GM23338 (cell line): ENCODE measurements around the gene CIAO3. TPM values are rescaled to one million over a fixed set of nuclear protein-coding genes. Genes with fewer than 3 reads are reported as not detected.

ENCODE experiments used
- ATAC-seq: fragments of 200-7000 bp; cut with Tn5 transposase; 3 replicates; pipeline ENCODE4 v1.9.1; 2020
- DNase-seq: peaks from one replicate; pipeline ENCODE4 v3.0.0-alpha.2; 2015; ENCODE audit warnings: low spot score
- H2AFZ ChIP-seq: fragments of 200-600 bp; sonication (generic); 2 replicates; pipeline ENCODE4 v1.8.0; 2016; ENCODE audit warnings: antibody characterized with exemption, mild to moderate bottlenecking, moderate library complexity
- H3F3A ChIP-seq: fragments of 200-600 bp; sonication (generic); replicated peaks from 2 replicates; pipeline ENCODE4 v1.8.0; 2017; ENCODE audit warnings: antibody characterized with exemption, mixed run types, low read depth
- H3K27ac ChIP-seq: fragments of 200-600 bp; sonication (generic); 2 replicates; pipeline ENCODE4 v1.6.1; 2016; ENCODE audit warnings: low read depth
- H3K27me3 ChIP-seq: fragments of 200-600 bp; sonication (generic); 2 replicates; pipeline ENCODE4 v1.8.0; 2016; ENCODE audit warnings: mild to moderate bottlenecking, mixed run types, moderate library complexity; ENCODE audit not compliant: insufficient read depth
- H3K36me3 ChIP-seq: fragments of 200-600 bp; sonication (generic); 2 replicates; pipeline ENCODE4 v1.8.0; 2016; ENCODE audit warnings: mild to moderate bottlenecking; ENCODE audit not compliant: insufficient read depth
- H3K4me1 ChIP-seq: fragments of 200-600 bp; sonication (generic); 2 replicates; pipeline ENCODE4 v1.8.0; 2016; ENCODE audit warnings: mild to moderate bottlenecking, moderate library complexity; ENCODE audit not compliant: insufficient read depth
- H3K4me2 ChIP-seq: fragments of 200-600 bp; sonication (generic); 2 replicates; pipeline ENCODE4 v1.7.1; 2017; ENCODE audit warnings: mixed run types
- H3K4me3 ChIP-seq: fragments of 200-600 bp; sonication (generic); 2 replicates; pipeline ENCODE4 v1.6.1; 2016; ENCODE audit warnings: mixed run types
- H3K79me2 ChIP-seq: fragments of 200-600 bp; sonication (generic); replicated peaks from 2 replicates; pipeline ENCODE4 v1.8.0; 2017; ENCODE audit warnings: mild to moderate bottlenecking; ENCODE audit not compliant: insufficient read depth
- H3K9me2 ChIP-seq: fragments of 200-600 bp; sonication (generic); 2 replicates; pipeline ENCODE4 v1.8.0; 2017; ENCODE audit not compliant: insufficient read depth
- H4K20me1 ChIP-seq: fragments of 200-600 bp; sonication (generic); replicated peaks from 2 replicates; pipeline ENCODE4 v1.8.0; 2017; ENCODE audit warnings: mild to moderate bottlenecking; ENCODE audit not compliant: insufficient read depth
- H3K27ac Mint-ChIP-seq: 2 replicates; pipeline ENCODE4 v1.8.0; 2020; ENCODE audit warnings: inconsistent platforms, mild to moderate bottlenecking, moderate library complexity, mixed read lengths
- H3K27me3 Mint-ChIP-seq: 3 replicates; pipeline ENCODE4 v1.8.0; 2022; ENCODE audit warnings: low read depth, mild to moderate bottlenecking, moderate library complexity, mixed read lengths, inconsistent platforms; ENCODE audit not compliant: insufficient read depth, poor library complexity
- H3K36me3 Mint-ChIP-seq: 3 replicates; pipeline ENCODE4 v1.8.0; 2021; ENCODE audit warnings: low read depth, mild to moderate bottlenecking, inconsistent platforms, moderate library complexity, mixed read lengths
- H3K4me1 Mint-ChIP-seq: 3 replicates; pipeline ENCODE4 v1.8.0; 2020; ENCODE audit warnings: mild to moderate bottlenecking, inconsistent platforms, mixed read lengths
- H3K4me3 Mint-ChIP-seq: 3 replicates; pipeline ENCODE4 v1.8.0; 2021; ENCODE audit warnings: moderate library complexity, mild to moderate bottlenecking, inconsistent platforms, mixed read lengths
- H3K9me3 Mint-ChIP-seq: 3 replicates; pipeline ENCODE4 v1.8.0; 2020; ENCODE audit warnings: moderate library complexity, mild to moderate bottlenecking, inconsistent platforms, mixed read lengths
- CREB1 ChIP-seq: fragments of 250-450 bp; sonication (Bioruptor Pico); IDR thresholded peaks from 2 replicates; pipeline ENCODE4 v1.5.0; 2020; ENCODE audit warnings: low read depth, mild to moderate bottlenecking, moderate library complexity
- EZH2phosphoT487 ChIP-seq: fragments of 200-600 bp; sonication (generic); IDR thresholded peaks from one replicate; pipeline ENCODE4 v1.8.1; 2018; ENCODE audit warnings: antibody characterized with exemption; ENCODE audit not compliant: unreplicated experiment
- JUNB ChIP-seq: IDR thresholded peaks from one replicate; pipeline ENCODE4 v1.6.1; 2016; ENCODE audit warnings: antibody characterized with exemption; ENCODE audit not compliant: unreplicated experiment
- NANOG ChIP-seq: IDR thresholded peaks from 2 replicates; pipeline ENCODE4 v1.6.1; 2016; ENCODE audit warnings: antibody characterized with exemption, borderline replicate concordance
- STAT1 ChIP-seq: IDR thresholded peaks from one replicate; pipeline ENCODE4 v1.6.1; 2016; ENCODE audit warnings: antibody characterized with exemption; ENCODE audit not compliant: unreplicated experiment
- ZNF114 ChIP-seq: fragments of 250-450 bp; sonication (Bioruptor Pico); IDR thresholded peaks from 2 replicates; pipeline ENCODE4 v1.5.0; 2020; ENCODE audit warnings: mild to moderate bottlenecking, moderate library complexity
- polyA plus RNA-seq: library from polyadenylated mRNA; unstranded; fragments of >200 nt; fragmentation: Nextera tagmentation; extraction: Ambion mirVana; gene quantifications from 2 replicates; pipeline ENCODE4 v1.2.1, GENCODE V29; 2016
- total RNA-seq: library from RNA; depleted of rRNA; stranded (reverse); fragments of >200 nt; shearing (Covaris generic); gene quantifications from 2 replicates; pipeline ENCODE4 v1.2.3, GENCODE V29; 2014
- TF ChIP-seq, protein P1 (sequence below): IDR thresholded peaks from one replicate; pipeline ENCODE4 v1.6.1; 2018; ENCODE audit warnings: antibody characterized with exemption; ENCODE audit not compliant: unreplicated experiment
- TF ChIP-seq, protein P2 (sequence below): IDR thresholded peaks from 2 replicates; pipeline ENCODE4 v1.6.1; 2016; ENCODE audit warnings: antibody characterized with exemption
- TF ChIP-seq, protein P3 (sequence below): fragments of 250-450 bp; sonication (Bioruptor Pico); IDR thresholded peaks from 2 replicates; pipeline ENCODE4 v1.5.0; 2020; ENCODE audit warnings: mild to moderate bottlenecking, moderate library complexity
- TF ChIP-seq, protein P4 (sequence below), 2 experiments: fragments of 200-600 bp in 1 of 2; sonication (generic) in 1 of 2; conservative IDR thresholded peaks; 2 replicates each; pipeline versions ENCODE4 v1.5.1 to v1.6.1; 2016 to 2017; ENCODE audit warnings: antibody characterized with exemption in 2 of 2, low read depth in 2 of 2, mild to moderate bottlenecking in 2 of 2, moderate library complexity in 1 of 2

Gene CIAO3
- total and polyA plus RNA-seq, 2 experiments from 2014 or later, result 13.0 to 42.3 TPM

DNA sequence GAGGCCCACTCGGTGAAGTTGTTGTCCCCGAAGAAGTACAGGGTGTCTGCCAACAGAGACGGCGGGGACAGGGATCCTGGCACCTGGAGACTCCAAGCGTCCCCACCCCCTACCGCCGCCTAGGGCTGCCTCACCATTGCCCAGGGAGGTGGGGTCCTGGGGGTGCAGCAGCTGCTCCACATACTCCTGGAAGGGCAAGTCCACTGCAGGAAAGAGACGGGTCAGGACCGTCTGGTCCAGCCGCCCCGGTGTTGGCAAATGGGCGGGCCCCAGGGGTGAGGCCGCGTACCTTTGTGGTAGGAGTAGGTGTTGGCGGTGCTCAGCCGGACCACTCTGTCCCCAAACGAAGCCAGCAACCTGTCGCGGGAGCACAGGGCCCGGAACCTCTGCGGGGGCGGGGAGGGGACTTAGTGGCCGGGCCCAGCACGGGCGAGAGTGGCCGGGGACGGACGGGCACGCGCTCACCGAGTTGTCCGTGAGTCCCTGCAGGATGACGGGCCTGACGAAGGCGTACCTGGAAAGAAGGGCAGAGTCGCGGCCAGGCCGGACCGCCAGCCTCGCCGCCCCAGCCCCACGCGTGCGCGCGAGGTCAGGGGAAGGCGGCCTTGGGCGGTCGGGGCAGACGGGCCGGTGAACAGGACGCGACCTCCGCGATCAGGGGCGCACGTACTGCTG lies 57.3 kb downstream of the CIAO3 start (continued):
- TF ChIP-seq, protein P1, sequence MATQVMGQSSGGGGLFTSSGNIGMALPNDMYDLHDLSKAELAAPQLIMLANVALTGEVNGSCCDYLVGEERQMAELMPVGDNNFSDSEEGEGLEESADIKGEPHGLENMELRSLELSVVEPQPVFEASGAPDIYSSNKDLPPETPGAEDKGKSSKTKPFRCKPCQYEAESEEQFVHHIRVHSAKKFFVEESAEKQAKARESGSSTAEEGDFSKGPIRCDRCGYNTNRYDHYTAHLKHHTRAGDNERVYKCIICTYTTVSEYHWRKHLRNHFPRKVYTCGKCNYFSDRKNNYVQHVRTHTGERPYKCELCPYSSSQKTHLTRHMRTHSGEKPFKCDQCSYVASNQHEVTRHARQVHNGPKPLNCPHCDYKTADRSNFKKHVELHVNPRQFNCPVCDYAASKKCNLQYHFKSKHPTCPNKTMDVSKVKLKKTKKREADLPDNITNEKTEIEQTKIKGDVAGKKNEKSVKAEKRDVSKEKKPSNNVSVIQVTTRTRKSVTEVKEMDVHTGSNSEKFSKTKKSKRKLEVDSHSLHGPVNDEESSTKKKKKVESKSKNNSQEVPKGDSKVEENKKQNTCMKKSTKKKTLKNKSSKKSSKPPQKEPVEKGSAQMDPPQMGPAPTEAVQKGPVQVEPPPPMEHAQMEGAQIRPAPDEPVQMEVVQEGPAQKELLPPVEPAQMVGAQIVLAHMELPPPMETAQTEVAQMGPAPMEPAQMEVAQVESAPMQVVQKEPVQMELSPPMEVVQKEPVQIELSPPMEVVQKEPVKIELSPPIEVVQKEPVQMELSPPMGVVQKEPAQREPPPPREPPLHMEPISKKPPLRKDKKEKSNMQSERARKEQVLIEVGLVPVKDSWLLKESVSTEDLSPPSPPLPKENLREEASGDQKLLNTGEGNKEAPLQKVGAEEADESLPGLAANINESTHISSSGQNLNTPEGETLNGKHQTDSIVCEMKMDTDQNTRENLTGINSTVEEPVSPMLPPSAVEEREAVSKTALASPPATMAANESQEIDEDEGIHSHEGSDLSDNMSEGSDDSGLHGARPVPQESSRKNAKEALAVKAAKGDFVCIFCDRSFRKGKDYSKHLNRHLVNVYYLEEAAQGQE, result no peak

DNA sequence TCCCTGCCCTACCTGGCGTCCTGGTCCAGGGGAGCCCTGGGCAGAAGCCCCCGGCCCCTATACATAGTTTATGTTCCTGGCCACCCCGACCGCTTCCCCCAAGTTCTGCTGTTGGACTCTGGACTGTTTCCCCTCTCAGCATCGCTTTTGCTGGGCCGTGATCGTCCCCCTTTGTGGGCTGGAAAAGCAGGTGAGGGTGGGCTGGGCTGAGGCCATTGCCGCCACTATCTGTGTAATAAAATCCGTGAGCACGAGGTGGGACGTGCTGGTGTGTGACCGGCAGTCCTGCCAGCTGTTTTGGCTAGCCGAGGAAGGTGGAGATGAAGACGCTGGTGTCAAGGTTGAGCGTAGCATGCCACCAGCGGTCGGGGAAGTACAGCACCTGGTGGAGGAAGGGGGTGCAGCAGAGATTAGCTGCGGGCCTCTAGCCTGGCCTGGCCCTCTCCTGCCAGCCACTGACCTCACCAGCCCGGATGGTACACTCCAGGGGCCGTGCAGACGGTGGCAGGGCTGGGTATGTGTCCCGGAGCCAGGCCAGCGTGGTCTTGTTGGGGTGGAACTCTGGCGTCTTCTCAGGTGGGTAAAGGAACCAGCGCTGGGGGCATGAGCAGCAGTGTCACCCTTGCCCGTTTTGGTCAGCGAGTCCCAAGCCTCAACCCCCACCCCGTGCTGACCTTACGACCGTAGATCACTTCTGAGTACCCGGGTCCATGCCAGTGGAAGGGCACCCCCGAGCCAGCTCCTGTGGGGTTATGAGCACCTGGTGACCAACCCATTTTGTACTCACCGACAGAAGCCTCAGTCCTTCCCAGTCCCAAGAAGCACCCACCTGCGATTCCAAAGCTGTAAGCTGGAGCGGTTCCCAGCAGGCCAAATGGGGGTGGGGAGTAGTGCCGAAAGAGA lies 58.1 kb downstream of the CIAO3 start:
- H2AFZ ChIP-seq, result no peak overlapping the region
- peak overlapping the region; percentile 84 for H3K4me2 ChIP-seq
- ATAC-seq, result no peak
- H3K4me1 Mint-ChIP-seq, result peaks cover 20% of the 10 kb centered on the region
- H3K27me3 Mint-ChIP-seq, result peaks cover 23% of the 10 kb centered on the region
- H3K27ac ChIP-seq, result no peak overlapping the region
- no peaks in the 10 kb centered on the region; the same call in 1 of the 2 replicates for H3K36me3 ChIP-seq
- no peaks in the 10 kb centered on the region; the same call in 1 of the 3 replicates for H3K9me3 Mint-ChIP-seq
- H3K27ac Mint-ChIP-seq, result no peak overlapping the region
- peaks cover 24% of the 10 kb centered on the region for H3F3A ChIP-seq
- H3K27me3 ChIP-seq, result no peaks in the 10 kb centered on the region
- H3K4me3 ChIP-seq, result peak overlapping the region; percentile 72
- H3K4me3 Mint-ChIP-seq, result peak overlapping the region; percentile 84
- H3K79me2 ChIP-seq, result peaks cover 9% of the 10 kb centered on the region; the same call in 1 of the 2 replicates
- H3K4me1 ChIP-seq, result peaks cover 5% of the 10 kb centered on the region; the same call in 1 of the 2 replicates
- H3K36me3 Mint-ChIP-seq, result peaks cover 34% of the 10 kb centered on the region
- no peaks in the 10 kb centered on the region for H3K9me2 ChIP-seq
- H4K20me1 ChIP-seq, result peaks cover 14% of the 10 kb centered on the region; the same call in 1 of the 2 replicates
- no peak for DNase-seq
- TF ChIP-seq STAT1, result no peak
- no peak for TF ChIP-seq ZNF114
- TF ChIP-seq, protein P2, sequence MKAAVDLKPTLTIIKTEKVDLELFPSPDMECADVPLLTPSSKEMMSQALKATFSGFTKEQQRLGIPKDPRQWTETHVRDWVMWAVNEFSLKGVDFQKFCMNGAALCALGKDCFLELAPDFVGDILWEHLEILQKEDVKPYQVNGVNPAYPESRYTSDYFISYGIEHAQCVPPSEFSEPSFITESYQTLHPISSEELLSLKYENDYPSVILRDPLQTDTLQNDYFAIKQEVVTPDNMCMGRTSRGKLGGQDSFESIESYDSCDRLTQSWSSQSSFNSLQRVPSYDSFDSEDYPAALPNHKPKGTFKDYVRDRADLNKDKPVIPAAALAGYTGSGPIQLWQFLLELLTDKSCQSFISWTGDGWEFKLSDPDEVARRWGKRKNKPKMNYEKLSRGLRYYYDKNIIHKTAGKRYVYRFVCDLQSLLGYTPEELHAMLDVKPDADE, result no peak
- TF ChIP-seq CREB1 (CRISPR knock-in tag), result no peak
- TF ChIP-seq, protein P3, sequence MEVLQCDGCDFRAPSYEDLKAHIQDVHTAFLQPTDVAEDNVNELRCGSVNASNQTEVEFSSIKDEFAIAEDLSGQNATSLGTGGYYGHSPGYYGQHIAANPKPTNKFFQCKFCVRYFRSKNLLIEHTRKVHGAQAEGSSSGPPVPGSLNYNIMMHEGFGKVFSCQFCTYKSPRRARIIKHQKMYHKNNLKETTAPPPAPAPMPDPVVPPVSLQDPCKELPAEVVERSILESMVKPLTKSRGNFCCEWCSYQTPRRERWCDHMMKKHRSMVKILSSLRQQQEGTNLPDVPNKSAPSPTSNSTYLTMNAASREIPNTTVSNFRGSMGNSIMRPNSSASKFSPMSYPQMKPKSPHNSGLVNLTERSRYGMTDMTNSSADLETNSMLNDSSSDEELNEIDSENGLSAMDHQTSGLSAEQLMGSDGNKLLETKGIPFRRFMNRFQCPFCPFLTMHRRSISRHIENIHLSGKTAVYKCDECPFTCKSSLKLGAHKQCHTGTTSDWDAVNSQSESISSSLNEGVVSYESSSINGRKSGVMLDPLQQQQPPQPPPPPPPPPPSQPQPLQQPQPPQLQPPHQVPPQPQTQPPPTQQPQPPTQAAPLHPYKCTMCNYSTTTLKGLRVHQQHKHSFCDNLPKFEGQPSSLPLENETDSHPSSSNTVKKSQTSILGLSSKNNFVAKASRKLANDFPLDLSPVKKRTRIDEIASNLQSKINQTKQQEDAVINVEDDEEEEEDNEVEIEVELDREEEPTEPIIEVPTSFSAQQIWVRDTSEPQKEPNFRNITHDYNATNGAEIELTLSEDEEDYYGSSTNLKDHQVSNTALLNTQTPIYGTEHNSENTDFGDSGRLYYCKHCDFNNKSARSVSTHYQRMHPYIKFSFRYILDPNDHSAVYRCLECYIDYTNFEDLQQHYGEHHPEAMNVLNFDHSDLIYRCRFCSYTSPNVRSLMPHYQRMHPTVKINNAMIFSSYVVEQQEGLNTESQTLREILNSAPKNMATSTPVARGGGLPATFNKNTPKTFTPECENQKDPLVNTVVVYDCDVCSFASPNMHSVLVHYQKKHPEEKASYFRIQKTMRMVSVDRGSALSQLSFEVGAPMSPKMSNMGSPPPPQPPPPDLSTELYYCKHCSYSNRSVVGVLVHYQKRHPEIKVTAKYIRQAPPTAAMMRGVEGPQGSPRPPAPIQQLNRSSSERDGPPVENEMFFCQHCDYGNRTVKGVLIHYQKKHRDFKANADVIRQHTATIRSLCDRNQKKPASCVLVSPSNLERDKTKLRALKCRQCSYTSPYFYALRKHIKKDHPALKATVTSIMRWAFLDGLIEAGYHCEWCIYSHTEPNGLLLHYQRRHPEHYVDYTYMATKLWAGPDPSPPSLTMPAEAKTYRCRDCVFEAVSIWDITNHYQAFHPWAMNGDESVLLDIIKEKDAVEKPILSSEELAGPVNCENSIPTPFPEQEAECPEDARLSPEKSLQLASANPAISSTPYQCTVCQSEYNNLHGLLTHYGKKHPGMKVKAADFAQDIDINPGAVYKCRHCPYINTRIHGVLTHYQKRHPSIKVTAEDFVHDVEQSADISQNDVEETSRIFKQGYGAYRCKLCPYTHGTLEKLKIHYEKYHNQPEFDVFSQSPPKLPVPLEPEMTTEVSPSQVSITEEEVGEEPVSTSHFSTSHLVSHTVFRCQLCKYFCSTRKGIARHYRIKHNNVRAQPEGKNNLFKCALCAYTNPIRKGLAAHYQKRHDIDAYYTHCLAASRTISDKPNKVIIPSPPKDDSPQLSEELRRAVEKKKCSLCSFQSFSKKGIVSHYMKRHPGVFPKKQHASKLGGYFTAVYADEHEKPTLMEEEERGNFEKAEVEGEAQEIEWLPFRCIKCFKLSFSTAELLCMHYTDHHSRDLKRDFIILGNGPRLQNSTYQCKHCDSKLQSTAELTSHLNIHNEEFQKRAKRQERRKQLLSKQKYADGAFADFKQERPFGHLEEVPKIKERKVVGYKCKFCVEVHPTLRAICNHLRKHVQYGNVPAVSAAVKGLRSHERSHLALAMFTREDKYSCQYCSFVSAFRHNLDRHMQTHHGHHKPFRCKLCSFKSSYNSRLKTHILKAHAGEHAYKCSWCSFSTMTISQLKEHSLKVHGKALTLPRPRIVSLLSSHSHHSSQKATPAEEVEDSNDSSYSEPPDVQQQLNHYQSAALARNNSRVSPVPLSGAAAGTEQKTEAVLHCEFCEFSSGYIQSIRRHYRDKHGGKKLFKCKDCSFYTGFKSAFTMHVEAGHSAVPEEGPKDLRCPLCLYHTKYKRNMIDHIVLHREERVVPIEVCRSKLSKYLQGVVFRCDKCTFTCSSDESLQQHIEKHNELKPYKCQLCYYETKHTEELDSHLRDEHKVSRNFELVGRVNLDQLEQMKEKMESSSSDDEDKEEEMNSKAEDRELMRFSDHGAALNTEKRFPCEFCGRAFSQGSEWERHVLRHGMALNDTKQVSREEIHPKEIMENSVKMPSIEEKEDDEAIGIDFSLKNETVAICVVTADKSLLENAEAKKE (CRISPR knock-in tag), result no peak
- TF ChIP-seq, protein P4, sequence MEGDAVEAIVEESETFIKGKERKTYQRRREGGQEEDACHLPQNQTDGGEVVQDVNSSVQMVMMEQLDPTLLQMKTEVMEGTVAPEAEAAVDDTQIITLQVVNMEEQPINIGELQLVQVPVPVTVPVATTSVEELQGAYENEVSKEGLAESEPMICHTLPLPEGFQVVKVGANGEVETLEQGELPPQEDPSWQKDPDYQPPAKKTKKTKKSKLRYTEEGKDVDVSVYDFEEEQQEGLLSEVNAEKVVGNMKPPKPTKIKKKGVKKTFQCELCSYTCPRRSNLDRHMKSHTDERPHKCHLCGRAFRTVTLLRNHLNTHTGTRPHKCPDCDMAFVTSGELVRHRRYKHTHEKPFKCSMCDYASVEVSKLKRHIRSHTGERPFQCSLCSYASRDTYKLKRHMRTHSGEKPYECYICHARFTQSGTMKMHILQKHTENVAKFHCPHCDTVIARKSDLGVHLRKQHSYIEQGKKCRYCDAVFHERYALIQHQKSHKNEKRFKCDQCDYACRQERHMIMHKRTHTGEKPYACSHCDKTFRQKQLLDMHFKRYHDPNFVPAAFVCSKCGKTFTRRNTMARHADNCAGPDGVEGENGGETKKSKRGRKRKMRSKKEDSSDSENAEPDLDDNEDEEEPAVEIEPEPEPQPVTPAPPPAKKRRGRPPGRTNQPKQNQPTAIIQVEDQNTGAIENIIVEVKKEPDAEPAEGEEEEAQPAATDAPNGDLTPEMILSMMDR (conservative IDR thresholded peaks at IDR 0.05; ENCODE audit: low read depth in 2 of 2), result no peak
- no peak for TF ChIP-seq EZH2phosphoT487
- no peak for TF ChIP-seq JUNB
- TF ChIP-seq NANOG, result no peak
